Transverse colon (tissue), 4 donors: ENCODE results near the gene RAP1GDS1. TPM values are rescaled to one million over a fixed set of nuclear protein-coding genes. Genes with fewer than 3 reads are reported as not detected.

Source experiments
- DNase-seq: peaks from one replicate; pipeline ENCODE4 v3.0.0-alpha.2; 2019
- H3K27ac ChIP-seq, 4 donors: fragments of 200-600 bp; sonication (generic); 2 replicates each; pipeline ENCODE4 v1.5.1; 2016 to 2018; ENCODE audit warnings: inconsistent platforms in 4 of 4
- H3K27me3 ChIP-seq: fragments of 200-600 bp; sonication (generic); 2 replicates; pipeline ENCODE4 v1.5.1; 2017; ENCODE audit warnings: inconsistent platforms
- H3K36me3 ChIP-seq, 4 donors: fragments of 200-600 bp; sonication (generic); 2 replicates each; pipeline ENCODE4 v1.5.1; 2017 to 2019; ENCODE audit warnings: inconsistent platforms in 4 of 4
- H3K4me1 ChIP-seq, 4 donors: fragments of 200-600 bp; sonication (generic); 2 replicates each; pipeline ENCODE4 v1.5.1; 2017 to 2020; ENCODE audit warnings: inconsistent platforms in 4 of 4
- H3K4me3 ChIP-seq, 4 donors: fragments of 200-600 bp; sonication (generic); 1 replicate in 1 of 4; 2 replicates in 3 of 4; pipeline versions ENCODE4 v1.5.1 to v1.6.1; 2017 to 2019; ENCODE audit warnings: inconsistent platforms in 4 of 4
- H3K9me3 ChIP-seq, 2 donors: fragments of 200-600 bp; sonication (generic); 2 replicates each; pipeline ENCODE4 v1.5.1; 2017 to 2019; ENCODE audit warnings: inconsistent platforms in 2 of 2
- EP300 ChIP-seq: sonication (generic); formaldehyde crosslinking; IDR thresholded peaks from one replicate; pipeline ENCODE4 v1.6.1; 2017; ENCODE audit warnings: antibody characterized with exemption, low read depth
- POLR2A ChIP-seq: fragments of 450-650 bp; IDR thresholded peaks from one replicate; pipeline ENCODE4 v1.6.1; 2016; ENCODE audit warnings: antibody characterized with exemption, mild to moderate bottlenecking, moderate library complexity
- POLR2AphosphoS5 ChIP-seq, 3 donors: sonication (generic); formaldehyde crosslinking; IDR thresholded peaks; one replicate each; pipeline ENCODE4 v1.6.1; 2016; ENCODE audit warnings: antibody characterized with exemption in 3 of 3
- WGBS, 2 donors: methylation state at CpG; one replicate each; pipeline ENCODE4 v1.1.5; 2018; ENCODE audit warnings: low coverage in 1 of 2; 5-methylcytosine and 5-hydroxymethylcytosine counted together
- in situ Hi-C, 4 donors: fragments of 200-750 bp; cut with MboI; loops; one replicate each; pipeline versions ENCODE4 v1.15.0 to v1.15.1; 2017; ENCODE audit warnings: low sequenced_read_pairs in 3 of 4, low pct_ligation_motif_present in 1 of 4, low pct_unique_long_range_greater_than_20kb in 1 of 4
- intact Hi-C: fragments of 100-400 bp; cut with DNase I; formaldehyde crosslinking; loops from one replicate; pipeline ENCODE4 v1.15.1; 2023; ENCODE audit warnings: low total_unique reads
- total RNA-seq, 4 donors: library from RNA; depleted of rRNA; stranded (reverse); fragments of >200 nt; gene quantifications; one replicate each; pipeline ENCODE4 v1.1.0, GENCODE V29; 2016
- TF ChIP-seq, protein P1 (sequence below), 5 experiments: fragments of 200-600 bp in 3 of 5; fragments of 450-650 bp in 2 of 5; sonication (generic) in 3 of 5; IDR thresholded peaks; 1 replicate in 2 of 5; 2 replicates in 3 of 5; pipeline ENCODE4 v1.5.1; 2016 to 2017; ENCODE audit warnings: antibody characterized with exemption in 5 of 5, inconsistent platforms in 3 of 5, mild to moderate bottlenecking in 2 of 5, moderate library complexity in 1 of 5

Gene RAP1GDS1
- total RNA-seq, 4 donors from 2014 or later, result 6.7 to 44.3 (median 34.2) TPM

DNA sequence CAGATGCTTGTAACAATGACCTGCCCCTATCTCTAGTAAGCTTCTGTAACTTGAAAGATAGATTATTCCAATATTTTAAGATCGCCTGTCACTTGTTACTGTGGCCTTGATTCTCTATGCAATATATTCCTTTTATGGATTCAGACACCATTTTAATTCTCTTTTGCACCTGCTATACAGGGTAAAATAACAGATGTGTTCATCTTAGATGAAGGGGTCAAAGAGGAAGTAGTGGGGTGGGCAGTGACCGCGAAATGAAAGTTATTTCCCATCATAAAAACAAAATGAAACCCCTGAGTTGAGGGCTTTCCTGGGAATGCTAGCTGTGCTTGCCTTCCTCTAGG is 221.3 kb downstream of the RAP1GDS1 start:
- WGBS, 2 donors, result 67 to 89% methylated on average over 3 of the region's 3 CpGs
- DNase-seq, result no peak
- in situ Hi-C loops, result no loop called here
- Histone ChIP-seq H3K36me3 (no peaks in the 10 kb centered on the region), H3K27me3 (no peaks in the 10 kb centered on the region), H3K4me3 (no peak overlapping the region), H3K27ac (no peak overlapping the region), H3K4me1 (no peaks in the 10 kb centered on the region), H3K9me3 (no peaks in the 10 kb centered on the region)
- intact Hi-C loops, result loop anchor here (10.0 kb wide), 1 partner anchor 172 kb away; the partner anchor contains the start of gene TSPAN5
- no peak for TF ChIP-seq POLR2AphosphoS5 (IDR thresholded peaks at IDR 0.05)
- TF ChIP-seq EP300, result no peak
- no peak for TF ChIP-seq POLR2A
- TF ChIP-seq, protein P1, sequence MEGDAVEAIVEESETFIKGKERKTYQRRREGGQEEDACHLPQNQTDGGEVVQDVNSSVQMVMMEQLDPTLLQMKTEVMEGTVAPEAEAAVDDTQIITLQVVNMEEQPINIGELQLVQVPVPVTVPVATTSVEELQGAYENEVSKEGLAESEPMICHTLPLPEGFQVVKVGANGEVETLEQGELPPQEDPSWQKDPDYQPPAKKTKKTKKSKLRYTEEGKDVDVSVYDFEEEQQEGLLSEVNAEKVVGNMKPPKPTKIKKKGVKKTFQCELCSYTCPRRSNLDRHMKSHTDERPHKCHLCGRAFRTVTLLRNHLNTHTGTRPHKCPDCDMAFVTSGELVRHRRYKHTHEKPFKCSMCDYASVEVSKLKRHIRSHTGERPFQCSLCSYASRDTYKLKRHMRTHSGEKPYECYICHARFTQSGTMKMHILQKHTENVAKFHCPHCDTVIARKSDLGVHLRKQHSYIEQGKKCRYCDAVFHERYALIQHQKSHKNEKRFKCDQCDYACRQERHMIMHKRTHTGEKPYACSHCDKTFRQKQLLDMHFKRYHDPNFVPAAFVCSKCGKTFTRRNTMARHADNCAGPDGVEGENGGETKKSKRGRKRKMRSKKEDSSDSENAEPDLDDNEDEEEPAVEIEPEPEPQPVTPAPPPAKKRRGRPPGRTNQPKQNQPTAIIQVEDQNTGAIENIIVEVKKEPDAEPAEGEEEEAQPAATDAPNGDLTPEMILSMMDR (IDR thresholded peaks at IDR 0.05), result no peak

DNA sequence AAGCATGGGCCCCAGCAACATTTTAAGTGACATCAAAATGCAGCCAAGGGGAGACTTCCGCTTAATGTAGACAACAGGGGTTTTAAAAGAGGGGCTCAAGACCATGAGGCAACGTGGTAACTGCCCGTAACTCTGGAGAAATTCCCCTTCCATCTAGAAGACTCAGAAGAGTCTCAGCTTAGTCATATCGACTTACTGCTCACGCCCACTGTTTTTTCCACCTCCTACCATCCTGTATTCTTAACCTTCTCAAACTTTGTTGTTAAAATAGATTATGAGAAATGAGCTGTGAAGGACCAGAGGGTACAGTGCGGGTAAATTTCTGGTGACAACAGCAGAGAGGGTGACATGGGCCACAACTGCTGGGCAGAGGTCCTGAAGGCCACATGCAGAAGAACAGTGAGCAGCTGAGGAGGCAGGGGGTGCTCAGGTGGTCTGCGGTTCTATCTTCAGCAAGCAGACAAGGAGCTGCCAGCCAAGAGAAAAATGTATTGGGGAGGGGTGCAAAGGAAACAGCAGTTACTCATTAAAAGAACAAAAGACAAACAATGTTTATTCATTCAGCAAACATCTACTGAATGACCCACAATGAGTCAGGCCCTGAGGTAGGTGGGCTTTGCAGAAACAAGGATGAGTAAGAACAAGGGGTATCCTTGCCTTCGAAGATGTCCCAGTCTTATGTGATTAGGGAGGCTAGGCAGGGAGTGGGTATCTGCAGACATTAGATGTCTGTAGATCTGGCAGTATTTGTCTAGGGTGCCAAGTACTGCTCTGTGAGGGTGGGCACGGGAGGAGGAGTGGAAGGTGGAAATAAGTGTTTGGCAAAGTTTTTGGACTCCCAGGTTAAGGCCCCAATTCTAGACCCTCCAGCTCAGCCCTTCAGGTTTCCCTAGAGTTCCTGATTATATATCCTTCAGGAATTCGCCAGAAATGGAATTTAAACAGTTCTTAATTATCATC is 221.9 kb downstream of the RAP1GDS1 start:
- Histone ChIP-seq H3K27me3 (no peaks in the 10 kb centered on the region), H3K27ac (no peak overlapping the region), H3K36me3 (no peaks in the 10 kb centered on the region), H3K4me1 (no peaks in the 10 kb centered on the region), H3K9me3 (no peaks in the 10 kb centered on the region), H3K4me3 (no peak overlapping the region)
- intact Hi-C loops, result loop anchor here (10.0 kb wide), 1 partner anchor 172 kb away; the partner anchor contains the start of gene TSPAN5
- in situ Hi-C loops, result no loop called here
- no peak for DNase-seq
- 79 to 81% methylated on average over 7 to 10 of the region's 10 CpGs for WGBS, 2 donors
- TF ChIP-seq, protein P1 (IDR thresholded peaks at IDR 0.05), result no peak
- no peak for TF ChIP-seq POLR2AphosphoS5 (IDR thresholded peaks at IDR 0.05)
- no peak for TF ChIP-seq POLR2A
- TF ChIP-seq EP300, result no peak

DNA sequence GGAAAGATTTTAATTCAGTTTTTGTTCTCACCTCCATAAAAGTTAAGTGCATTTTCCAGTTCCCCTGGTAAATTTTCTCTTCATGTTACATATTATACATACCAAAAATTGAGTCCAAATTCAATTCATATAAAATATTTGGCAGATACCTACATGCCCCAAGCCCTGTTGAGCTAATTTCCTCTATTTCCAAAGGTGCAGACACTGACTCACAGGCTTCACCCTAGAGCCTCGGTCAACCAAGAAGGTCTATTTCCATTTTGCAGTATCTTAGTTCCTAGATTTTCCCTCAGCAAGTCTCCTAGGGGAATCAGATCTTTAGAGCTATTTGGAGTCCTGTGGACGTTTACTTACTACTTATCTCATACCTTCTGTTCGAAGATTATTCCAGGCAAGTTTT is 222.8 kb downstream of the RAP1GDS1 start:
- in situ Hi-C loops (no loop called here), intact Hi-C loops (loop anchor here (10.0 kb wide), 1 partner anchor 171 kb away; the partner anchor contains the start of gene TSPAN5)
- no peak for DNase-seq
- Histone ChIP-seq H3K36me3 (no peaks in the 10 kb centered on the region), H3K4me1 (no peaks in the 10 kb centered on the region), H3K27me3 (no peaks in the 10 kb centered on the region), H3K9me3 (no peaks in the 10 kb centered on the region), H3K27ac (no peak overlapping the region), H3K4me3 (no peak overlapping the region)
- TF ChIP-seq, protein P1 (IDR thresholded peaks at IDR 0.05), result no peak
- TF ChIP-seq POLR2A, result no peak
- no peak for TF ChIP-seq EP300
- no peak for TF ChIP-seq POLR2AphosphoS5 (IDR thresholded peaks at IDR 0.05)
- 78 to 82% methylated on average over 3 of the region's 3 CpGs for WGBS, 2 donors

DNA sequence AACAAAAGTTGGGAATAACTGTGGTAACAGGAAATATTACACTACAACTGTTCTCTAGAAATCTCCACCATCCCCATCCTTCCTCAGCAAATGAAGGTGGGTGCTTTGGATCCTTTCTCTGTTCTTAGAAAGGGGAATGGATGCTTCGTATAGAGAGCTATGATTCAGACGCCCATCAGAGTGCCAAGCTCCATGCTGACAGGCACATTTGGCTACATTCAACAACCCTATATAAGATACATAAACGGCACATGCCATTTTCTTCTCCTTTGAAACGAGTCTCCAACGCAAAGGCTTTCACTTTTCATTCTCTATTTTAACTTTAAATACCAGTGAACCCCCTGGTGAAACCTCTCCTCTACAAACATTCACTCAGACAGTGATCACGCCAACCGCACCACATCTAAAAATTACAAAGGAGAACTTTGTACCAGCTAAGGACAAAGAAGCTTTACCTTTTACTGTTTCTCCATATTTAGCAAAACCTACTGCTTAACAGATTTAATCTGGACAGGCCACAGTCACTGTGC is 224.7 kb downstream of the RAP1GDS1 start:
- Histone ChIP-seq H3K27me3 (no peaks in the 10 kb centered on the region), H3K4me3 (no peak overlapping the region), H3K9me3 (no peaks in the 10 kb centered on the region), H3K36me3 (no peaks in the 10 kb centered on the region), H3K4me1 (no peaks in the 10 kb centered on the region), H3K27ac (no peak overlapping the region)
- in situ Hi-C loops (no loop called here), intact Hi-C loops (loop anchor here (10.0 kb wide), 1 partner anchor 169 kb away; the partner anchor contains the start of gene TSPAN5)
- WGBS, 2 donors, result 83 to 84% methylated on average over 5 to 7 of the region's 7 CpGs
- no peak for DNase-seq
- TF ChIP-seq POLR2A (no peak), EP300 (no peak), POLR2AphosphoS5 (IDR thresholded peaks at IDR 0.05) (no peak)
- TF ChIP-seq, protein P1 (IDR thresholded peaks at IDR 0.05), result no peak
